HL-60 (cell line): ENCODE results near the gene CENPA.
"Not testable (repeated sequence)": the region's sequence is repeated elsewhere in the genome, so short reads cannot be mapped to it uniquely, and the experiment has no call there.

Experiments used
- DNase-seq, 2 experiments: peaks; one replicate each; pipeline ENCODE4 v3.0.0-alpha.2; 2010 to 2020; ENCODE audit warnings: low read depth in 1 of 2, low spot score in 1 of 2
- H3K27ac ChIP-seq: fragments of 250-450 bp; sonication (Bioruptor Pico); replicated peaks from 2 replicates; pipeline ENCODE4 v1.5.1; 2020; ENCODE audit warnings: mild to moderate bottlenecking, moderate library complexity
- H3K27me3 ChIP-seq: fragments of 250-450 bp; sonication (Bioruptor Pico); 2 replicates; pipeline ENCODE4 v1.5.1; 2021; ENCODE audit warnings: mild to moderate bottlenecking, moderate library complexity; ENCODE audit not compliant: insufficient read depth, poor library complexity, severe bottlenecking
- H3K4me3 ChIP-seq: replicated peaks from 2 replicates; pipeline ENCODE4 v1.5.1; 2011; ENCODE audit warnings: mild to moderate bottlenecking, control low read depth, low read length; ENCODE audit not compliant: insufficient read depth
- CTCF ChIP-seq: IDR thresholded peaks from one replicate; pipeline ENCODE4 v1.5.1; 2011; ENCODE audit warnings: low read length, control low read depth, inconsistent platforms; ENCODE audit not compliant: insufficient read depth
- GABPA ChIP-seq: IDR thresholded peaks from 2 replicates; pipeline ENCODE4 v1.6.1; 2012; ENCODE audit warnings: low read depth
- POLR2AphosphoS5 ChIP-seq: IDR thresholded peaks from 2 replicates; pipeline ENCODE4 v1.6.1; 2012; ENCODE audit warnings: low read depth
- REST ChIP-seq: IDR thresholded peaks from 2 replicates; pipeline ENCODE4 v1.6.1; 2012; ENCODE audit warnings: low read depth; ENCODE audit not compliant: insufficient replicate concordance
- SPI1 ChIP-seq: IDR thresholded peaks from 2 replicates; pipeline ENCODE4 v1.6.1; 2012; ENCODE audit warnings: low read depth, mild to moderate bottlenecking, borderline replicate concordance

The CENPA gene

GRCh38 chr2:26793518-26793917 lies 7.7 kb downstream of the CENPA start:
- TF ChIP-seq GABPA: no peak
- no peak for DNase-seq
- no peaks in the 10 kb centered on the region for H3K27me3 ChIP-seq
- no peak overlapping the region for H3K4me3 ChIP-seq
- H3K27ac ChIP-seq: no peak overlapping the region

- H3K4me3 ChIP-seq, H3K27me3 ChIP-seq, DNase-seq, H3K27ac ChIP-seq: not testable (repeated sequence)
Observed at GRCh38 chr2:26795135-26795534, 9.3 kb downstream of the CENPA start.

- Histone ChIP-seq H3K27ac (no peak overlapping the region), H3K27me3 (no peaks in the 10 kb centered on the region), H3K4me3 (no peak overlapping the region)
- DNase-seq: no peak
- no peak for TF ChIP-seq GABPA
- no peak for TF ChIP-seq CTCF
- TF ChIP-seq SPI1: no peak
- TF ChIP-seq POLR2AphosphoS5: no peak
- TF ChIP-seq REST: no peak
Observed at GRCh38 chr2:26801328-26801727, 15.5 kb downstream of the CENPA start.

- no peak overlapping the region for H3K4me3 ChIP-seq
- no peak for DNase-seq
- H3K27me3 ChIP-seq: no peaks in the 10 kb centered on the region
- no peak overlapping the region for H3K27ac ChIP-seq
- TF ChIP-seq GABPA (no peak), REST (no peak), SPI1 (no peak), CTCF (no peak)
Observed at GRCh38 chr2:26801796-26802195, 15.9 kb downstream of the CENPA start.

- Histone ChIP-seq H3K4me3 (no peak overlapping the region), H3K27ac (no peak overlapping the region), H3K27me3 (no peaks in the 10 kb centered on the region)
- DNase-seq: no peak
- TF ChIP-seq CTCF (no peak), GABPA (no peak), POLR2AphosphoS5 (no peak), REST (no peak)
Observed at GRCh38 chr2:26805241-26805676, 19.4 kb downstream of the CENPA start.
